ENCODE data around the gene COPB2.

COPB2 gene

DNA sequence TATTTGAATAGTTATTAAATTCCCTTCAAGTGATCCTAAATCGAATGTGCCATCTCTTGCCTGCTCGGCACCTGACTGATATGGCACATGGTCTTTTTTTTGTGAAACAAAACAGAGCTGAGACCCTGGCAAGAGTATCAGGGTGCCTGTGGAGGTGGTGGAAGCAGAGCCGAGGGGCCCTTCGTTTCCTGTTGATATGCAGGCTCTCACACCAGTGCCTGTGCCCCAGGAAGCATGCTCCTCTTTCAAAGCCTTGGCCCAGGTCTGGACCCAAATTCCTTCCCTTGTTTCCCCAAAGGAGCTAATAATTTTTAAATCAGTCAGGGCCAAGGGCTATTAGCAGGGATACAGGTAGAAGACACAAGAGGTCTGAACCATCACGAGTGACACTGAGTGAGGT is 67.1 kb downstream of the COPB2 start:
- TF ChIP-seq POU2F2 (IDR thresholded peaks at IDR 0.05; ENCODE audit: low read depth, low read length) (no peak), SPI1 (IDR thresholded peaks at IDR 0.05; ENCODE audit: low read depth, low read length) (no peak), TAF1 (IDR thresholded peaks at IDR 0.05; ENCODE audit: low read depth, low read length) (no peak), PAX5 (IDR thresholded peaks at IDR 0.05; ENCODE audit: insufficient read depth, low read length, severe bottlenecking) (no peak), POLR2A (IDR thresholded peaks at IDR 0.05; ENCODE audit: low read depth, low read length) (no peak), POLR2AphosphoS5 (IDR thresholded peaks at IDR 0.05; ENCODE audit: low read depth, low read length) (no peak)
- DNase-seq (ENCODE audit: insufficient read length, low spot score) = no peak
- no peak for FAIRE-seq

DNA sequence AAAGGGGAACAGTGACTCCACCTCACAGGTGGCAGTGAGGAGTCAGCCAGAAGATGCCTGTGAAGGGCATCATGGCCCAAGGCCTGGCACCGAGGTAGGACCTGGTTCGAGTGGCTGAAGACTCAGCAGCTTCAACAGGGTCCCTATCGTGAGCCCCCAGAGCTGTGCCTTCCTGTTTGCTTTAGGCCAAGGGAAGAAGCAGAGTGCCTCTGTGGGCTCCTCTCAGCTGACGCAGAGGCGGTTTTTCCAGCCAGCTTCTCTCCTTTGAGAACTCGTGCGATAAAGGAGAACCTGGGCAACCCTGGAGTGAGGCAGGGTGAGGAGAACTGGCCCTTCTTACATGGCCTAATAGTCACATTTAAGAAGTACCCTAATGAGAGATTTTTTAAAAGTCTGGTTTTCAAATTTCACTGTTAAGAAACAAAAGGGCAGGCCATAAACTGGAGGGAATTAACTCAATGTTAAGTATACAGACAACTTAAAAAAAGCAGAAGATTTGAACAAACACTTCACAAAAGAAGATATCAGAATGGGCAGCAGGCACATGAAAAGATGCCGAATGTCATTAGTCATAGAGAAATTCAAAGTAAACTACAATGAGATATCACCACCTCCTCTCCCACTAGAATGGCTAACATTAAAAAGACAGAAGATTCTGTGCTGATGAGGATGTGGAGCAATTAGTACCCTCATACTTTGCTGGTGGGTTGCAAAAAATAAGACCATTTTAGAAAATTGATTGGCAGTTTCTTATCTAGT is 68.7 kb downstream of the COPB2 start:
- TF ChIP-seq PAX5 (IDR thresholded peaks at IDR 0.05; ENCODE audit: insufficient read depth, low read length, severe bottlenecking) = no peak
- no peak for TF ChIP-seq TAF1 (IDR thresholded peaks at IDR 0.05; ENCODE audit: low read depth, low read length)
- TF ChIP-seq POLR2A (IDR thresholded peaks at IDR 0.05; ENCODE audit: low read depth, low read length) = no peak
- TF ChIP-seq POLR2AphosphoS5 (IDR thresholded peaks at IDR 0.05; ENCODE audit: low read depth, low read length) = no peak
- no peak for TF ChIP-seq POU2F2 (IDR thresholded peaks at IDR 0.05; ENCODE audit: low read depth, low read length)
- no peak for TF ChIP-seq SPI1 (IDR thresholded peaks at IDR 0.05; ENCODE audit: low read depth, low read length)
- DNase-seq (ENCODE audit: insufficient read length, low spot score) (no peak), FAIRE-seq (no peak)

DNA sequence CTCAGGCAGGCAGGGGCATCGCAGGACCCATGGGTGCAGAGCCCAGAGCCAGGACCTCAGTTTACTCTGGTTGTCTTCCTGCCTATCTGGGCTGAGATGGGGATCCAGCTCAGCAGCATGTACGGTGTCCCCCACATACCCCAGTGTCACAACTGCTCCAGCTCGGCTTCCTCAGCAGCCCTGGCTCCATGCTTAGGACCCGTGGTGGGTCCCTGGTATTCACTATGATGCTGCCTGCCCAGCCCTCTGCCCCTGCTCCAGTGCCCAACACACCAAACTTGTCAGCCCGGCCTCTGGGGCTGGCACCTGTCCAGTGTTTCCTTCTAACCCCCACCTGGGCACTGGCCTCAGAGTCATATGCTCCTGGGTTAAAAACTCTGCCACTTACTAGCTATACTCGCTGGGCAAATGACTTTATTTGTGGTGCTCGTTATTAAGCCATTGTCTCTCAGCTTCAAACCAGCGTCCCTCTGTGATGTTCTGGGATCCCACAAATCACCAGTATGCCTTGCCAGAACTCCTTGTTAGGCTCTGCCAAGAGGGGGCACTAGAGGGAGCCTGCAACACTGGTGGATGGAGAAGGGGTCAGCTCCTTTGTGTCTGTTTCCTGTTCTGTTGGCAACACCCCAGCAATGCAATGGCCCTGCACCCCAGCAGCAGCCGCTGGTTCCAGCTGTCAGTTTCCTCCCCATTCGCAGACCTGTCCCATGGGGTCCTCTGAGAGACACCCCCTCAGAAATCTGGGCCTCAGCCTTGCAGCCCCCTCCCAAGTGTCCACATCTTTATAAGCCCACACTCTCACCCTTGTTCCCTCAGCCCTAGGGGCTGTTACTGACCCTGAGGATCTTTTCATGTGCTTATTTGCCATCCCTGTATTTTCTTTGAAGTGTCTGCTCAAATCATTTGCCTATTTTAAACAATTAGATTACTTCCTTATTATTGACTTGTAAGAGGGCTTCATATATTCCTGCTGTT is 69.7 kb downstream of the COPB2 start:
- FAIRE-seq (no peak), DNase-seq (ENCODE audit: insufficient read length, low spot score) (no peak)

DNA sequence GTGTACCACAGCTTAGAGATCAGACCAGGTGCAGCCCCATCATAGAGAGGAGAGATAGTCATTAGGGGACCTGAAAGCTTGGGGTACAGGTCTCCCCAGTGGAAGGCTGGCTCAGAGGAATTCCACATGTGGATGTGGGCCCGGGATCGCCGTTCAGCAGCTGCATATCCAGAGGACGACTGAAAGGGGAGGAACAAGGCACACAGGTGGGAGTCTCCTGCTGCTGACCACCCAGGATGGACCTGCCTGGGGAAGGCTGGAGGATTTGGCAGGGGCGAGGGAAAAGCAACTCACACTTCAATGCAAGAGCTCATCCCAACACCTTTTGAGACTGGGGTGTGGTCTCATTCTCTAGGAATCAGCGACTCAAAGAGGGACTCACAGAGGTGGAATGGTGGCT is 70.6 kb downstream of the COPB2 start:
- DNase-seq (ENCODE audit: insufficient read length, low spot score) (no peak), FAIRE-seq (no peak)
- no peak for TF ChIP-seq PAX5 (IDR thresholded peaks at IDR 0.05; ENCODE audit: insufficient read depth, low read length, severe bottlenecking)
- no peak for TF ChIP-seq SPI1 (IDR thresholded peaks at IDR 0.05; ENCODE audit: low read depth, low read length)
- no peak for TF ChIP-seq POLR2A (IDR thresholded peaks at IDR 0.05; ENCODE audit: low read depth, low read length)

More for the DNA sequence above, 69.7 kb downstream of the COPB2 start:
- TF ChIP-seq POU2F2 (IDR thresholded peaks at IDR 0.05; ENCODE audit: low read depth, low read length) (no peak), POLR2AphosphoS5 (IDR thresholded peaks at IDR 0.05; ENCODE audit: low read depth, low read length) (no peak), POLR2A (IDR thresholded peaks at IDR 0.05; ENCODE audit: low read depth, low read length) (no peak), PAX5 (IDR thresholded peaks at IDR 0.05; ENCODE audit: insufficient read depth, low read length, severe bottlenecking) (no peak), TAF1 (IDR thresholded peaks at IDR 0.05; ENCODE audit: low read depth, low read length) (no peak), SPI1 (IDR thresholded peaks at IDR 0.05; ENCODE audit: low read depth, low read length) (no peak)

DNA sequence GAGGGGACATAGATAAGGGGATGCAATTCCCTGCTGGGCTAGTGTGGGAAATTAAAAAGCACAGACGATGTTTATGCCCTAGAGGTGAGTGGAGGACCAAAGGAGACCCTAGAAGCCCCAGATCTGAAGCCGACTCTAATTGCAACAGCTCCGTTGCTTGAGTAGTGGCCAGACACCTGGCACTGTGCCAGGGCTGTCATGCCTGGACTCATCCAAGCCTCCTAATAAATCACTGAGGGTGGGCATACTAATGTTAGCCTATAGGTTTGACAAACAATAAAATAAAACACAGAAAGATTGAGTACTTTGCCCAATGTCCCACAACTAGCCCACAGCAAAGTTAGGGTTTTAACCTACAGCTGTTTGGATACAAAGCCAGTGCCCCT is 71.0 kb downstream of the COPB2 start:
- TF ChIP-seq POU2F2 (IDR thresholded peaks at IDR 0.05; ENCODE audit: low read depth, low read length) (no peak), POLR2AphosphoS5 (IDR thresholded peaks at IDR 0.05; ENCODE audit: low read depth, low read length) (no peak), SPI1 (IDR thresholded peaks at IDR 0.05; ENCODE audit: low read depth, low read length) (no peak), TAF1 (IDR thresholded peaks at IDR 0.05; ENCODE audit: low read depth, low read length) (no peak), PAX5 (IDR thresholded peaks at IDR 0.05; ENCODE audit: insufficient read depth, low read length, severe bottlenecking) (no peak), POLR2A (IDR thresholded peaks at IDR 0.05; ENCODE audit: low read depth, low read length) (no peak)
- DNase-seq (ENCODE audit: insufficient read length, low spot score) (no peak), FAIRE-seq (no peak)

DNA sequence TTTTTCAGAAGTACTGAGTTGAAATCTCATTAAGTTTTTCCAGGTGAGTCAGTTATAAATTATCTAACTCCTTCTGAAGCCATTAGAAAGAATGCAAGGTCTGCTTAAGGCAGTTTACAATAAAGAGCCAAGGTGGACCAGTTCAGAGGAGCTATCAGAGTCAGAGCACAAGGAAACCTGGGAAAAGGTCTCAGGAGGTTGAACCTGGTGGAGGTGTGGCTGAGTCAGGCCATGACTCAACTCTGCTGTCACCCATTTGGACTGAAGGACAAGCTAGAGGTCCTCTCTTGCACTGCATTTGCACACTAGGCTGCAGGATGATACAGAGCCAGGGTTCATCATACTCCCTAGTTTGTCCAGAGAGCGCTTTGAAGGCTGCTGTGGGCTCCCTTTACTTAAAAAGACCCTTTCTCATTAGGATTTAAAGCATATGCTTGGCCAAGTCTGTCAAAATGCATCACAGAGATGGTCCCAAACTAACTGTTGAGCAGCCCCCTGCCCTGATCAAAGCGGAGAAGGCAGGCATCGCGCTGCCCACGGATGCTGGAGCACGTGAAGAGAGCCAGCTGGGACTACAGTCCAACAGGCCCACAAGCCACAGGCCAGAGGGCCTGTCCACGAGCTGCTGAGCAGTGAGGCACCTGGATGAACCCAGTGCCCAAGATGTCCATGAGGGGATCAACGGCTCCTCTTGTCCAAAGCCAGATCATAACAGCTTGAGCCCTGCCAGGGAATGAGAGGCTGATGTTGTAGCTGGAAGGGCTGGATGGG is 71.6 kb downstream of the COPB2 start:
- TF ChIP-seq SPI1 (IDR thresholded peaks at IDR 0.05; ENCODE audit: low read depth, low read length) = no peak
- no peak for TF ChIP-seq POLR2A (IDR thresholded peaks at IDR 0.05; ENCODE audit: low read depth, low read length)
- no peak for TF ChIP-seq POU2F2 (IDR thresholded peaks at IDR 0.05; ENCODE audit: low read depth, low read length)
- TF ChIP-seq TAF1 (IDR thresholded peaks at IDR 0.05; ENCODE audit: low read depth, low read length) = no peak
- no peak for TF ChIP-seq PAX5 (IDR thresholded peaks at IDR 0.05; ENCODE audit: insufficient read depth, low read length, severe bottlenecking)
- no peak for TF ChIP-seq POLR2AphosphoS5 (IDR thresholded peaks at IDR 0.05; ENCODE audit: low read depth, low read length)
- FAIRE-seq (no peak), DNase-seq (ENCODE audit: insufficient read length, low spot score) (no peak)

DNA sequence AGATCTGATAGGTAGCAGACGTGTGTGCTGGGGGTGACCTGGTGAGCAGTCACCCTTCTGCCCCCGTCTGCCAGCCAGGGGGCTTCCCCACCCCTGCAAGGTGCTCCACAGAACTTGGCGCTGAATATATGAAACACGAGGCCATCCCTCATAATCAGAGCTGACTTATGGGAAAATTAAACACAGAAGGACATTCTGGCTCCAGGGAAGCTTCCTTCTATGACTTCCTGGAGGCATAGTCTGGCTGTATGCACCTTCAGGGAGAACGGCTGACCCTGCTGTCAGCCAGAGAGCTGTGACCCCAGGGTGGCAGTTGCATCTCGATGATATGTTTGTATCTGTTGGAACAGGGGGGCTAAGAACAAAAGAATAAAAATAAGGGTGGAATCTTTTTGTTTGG is 72.2 kb downstream of the COPB2 start:
- DNase-seq (ENCODE audit: insufficient read length, low spot score) (no peak), FAIRE-seq (no peak)
- TF ChIP-seq SPI1 (IDR thresholded peaks at IDR 0.05; ENCODE audit: low read depth, low read length) = no peak

DNA sequence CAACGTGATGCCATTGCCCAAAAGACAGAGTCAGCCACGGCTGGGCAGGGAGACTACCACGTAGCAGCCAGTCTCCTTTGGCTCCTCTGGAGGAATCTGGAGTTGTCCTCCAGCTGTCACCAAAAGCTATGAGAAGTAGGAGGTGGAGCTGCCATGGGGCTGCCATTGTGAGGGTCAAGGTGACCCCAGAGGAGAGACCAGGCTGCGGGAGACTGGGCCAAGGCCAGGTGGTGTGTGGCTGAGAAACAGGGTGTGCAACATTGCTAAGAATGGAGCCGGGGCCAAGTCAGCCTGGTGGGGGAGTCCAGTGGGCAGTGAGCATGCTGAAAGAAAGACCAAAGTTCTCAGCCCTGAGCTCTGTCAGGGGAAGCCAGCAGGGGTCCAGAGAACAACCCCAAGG is 75.5 kb downstream of the COPB2 start:
- TF ChIP-seq SPI1 (IDR thresholded peaks at IDR 0.05; ENCODE audit: low read depth, low read length) (no peak), POLR2A (IDR thresholded peaks at IDR 0.05; ENCODE audit: low read depth, low read length) (no peak), POU2F2 (IDR thresholded peaks at IDR 0.05; ENCODE audit: low read depth, low read length) (no peak), PAX5 (IDR thresholded peaks at IDR 0.05; ENCODE audit: insufficient read depth, low read length, severe bottlenecking) (no peak), TAF1 (IDR thresholded peaks at IDR 0.05; ENCODE audit: low read depth, low read length) (no peak), POLR2AphosphoS5 (IDR thresholded peaks at IDR 0.05; ENCODE audit: low read depth, low read length) (no peak)
- no peak for DNase-seq (ENCODE audit: insufficient read length, low spot score)
- no peak for FAIRE-seq

DNA sequence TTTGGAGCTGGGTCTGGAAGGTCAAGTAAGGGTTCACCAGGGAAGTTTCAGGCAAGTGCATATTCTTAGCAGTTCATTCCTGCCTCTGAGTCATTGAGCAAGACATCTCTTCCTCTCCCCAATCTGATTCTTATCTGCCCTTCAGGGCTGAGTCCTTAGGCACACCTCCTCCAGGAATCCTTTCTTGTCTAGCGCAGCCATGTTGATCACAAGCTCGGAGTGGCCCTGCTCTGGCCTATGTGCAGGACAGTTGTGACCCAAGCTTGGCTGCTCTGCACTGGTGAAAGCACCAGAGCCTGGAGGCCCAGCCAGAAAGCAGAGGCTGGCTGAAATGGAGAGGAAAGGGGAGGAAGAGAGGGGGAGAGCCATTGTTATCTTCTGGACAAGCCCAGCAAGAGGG is 76.5 kb downstream of the COPB2 start:
- DNase-seq (ENCODE audit: insufficient read length, low spot score) = no peak
- no peak for TF ChIP-seq POU2F2 (IDR thresholded peaks at IDR 0.05; ENCODE audit: low read depth, low read length)
- no peak for TF ChIP-seq POLR2AphosphoS5 (IDR thresholded peaks at IDR 0.05; ENCODE audit: low read depth, low read length)
- no peak for TF ChIP-seq TAF1 (IDR thresholded peaks at IDR 0.05; ENCODE audit: low read depth, low read length)
- TF ChIP-seq PAX5 (IDR thresholded peaks at IDR 0.05; ENCODE audit: insufficient read depth, low read length, severe bottlenecking) = no peak
- TF ChIP-seq SPI1 (IDR thresholded peaks at IDR 0.05; ENCODE audit: low read depth, low read length) = no peak
- no peak for TF ChIP-seq POLR2A (IDR thresholded peaks at IDR 0.05; ENCODE audit: low read depth, low read length)
- FAIRE-seq = no peak
